IMR-90 (cell line): Measurements from ENCODE around the gene SBNO1. TPM values are rescaled to one million over a fixed set of nuclear protein-coding genes. Genes with fewer than 3 reads are reported as not detected.
A peak's percentile ranks its signal among the peaks of the same experiment; 100 is the strongest.

Experiments used
- ATAC-seq: fragments of 200-7000 bp; cut with Tn5 transposase; 2 replicates; pipeline ENCODE4 v1.9.1; 2020; ENCODE audit warnings: low read depth, mild to moderate bottlenecking, moderate library complexity
- BruUV-seq: library from RNA; stranded (reverse); fragments of 400-500 nt; replicated peaks from 2 replicates; lab custom pipeline; 2021; lab: Mats Ljungman, UMichigan
- CTCF ChIA-PET: fragments of 300-600 bp; formaldehyde crosslinking; extraction: SDS; loops from one replicate; lab custom pipeline; 2021; ENCODE audit warnings: antibody characterized with exemption; lab: Yijun Ruan, JAX
- POLR2A ChIA-PET: fragments of 300-600 bp; sonication (Branson Sonifier 250); formaldehyde crosslinking; loops from one replicate; lab custom pipeline; 2022; ENCODE audit warnings: antibody characterized with exemption; ENCODE audit not compliant: unreplicated experiment; lab: Charles Lee
- DNase-seq: peaks from one replicate; pipeline ENCODE4 v3.0.0; 2013
- H2AFZ ChIP-seq: replicated peaks from 2 replicates; pipeline ENCODE3; 2013; ENCODE audit warnings: low read length, mild to moderate bottlenecking; ENCODE audit not compliant: poor library complexity
- H2AK5ac ChIP-seq: 2 replicates; pipeline ENCODE4 v1.6.1; 2013; ENCODE audit warnings: low read depth, low read length, inconsistent platforms
- H2AK9ac ChIP-seq: replicated peaks from 2 replicates; pipeline ENCODE3; 2013; ENCODE audit warnings: mild to moderate bottlenecking, low read depth, low read length, moderate library complexity; ENCODE audit not compliant: poor library complexity
- H2BK120ac ChIP-seq: 2 replicates; pipeline ENCODE4 v1.6.1; 2013; ENCODE audit warnings: low read depth, low read length, inconsistent platforms
- H2BK15ac ChIP-seq: 3 replicates; pipeline ENCODE4 v1.6.1; 2013; ENCODE audit warnings: low read depth, low read length, inconsistent platforms
- H2BK20ac ChIP-seq: 2 replicates; pipeline ENCODE4 v1.6.1; 2013; ENCODE audit warnings: low read depth, mild to moderate bottlenecking, inconsistent platforms, low read length, moderate library complexity
- H2BK5ac ChIP-seq: 2 replicates; pipeline ENCODE4 v1.6.1; 2013; ENCODE audit warnings: mild to moderate bottlenecking, low read depth, low read length, inconsistent platforms; ENCODE audit not compliant: poor library complexity, severe bottlenecking
- H3K14ac ChIP-seq: replicated peaks from 2 replicates; pipeline ENCODE4 v1.6.1; 2013; ENCODE audit warnings: low read depth, low read length, inconsistent platforms
- H3K18ac ChIP-seq: 2 replicates; pipeline ENCODE4 v1.6.1; 2013; ENCODE audit warnings: low read depth, low read length, control low read depth
- H3K23ac ChIP-seq: 2 replicates; pipeline ENCODE4 v1.6.1; 2013; ENCODE audit warnings: low read depth, low read length, inconsistent platforms
- H3K27ac ChIP-seq: 2 replicates; pipeline ENCODE4 v1.5.1; 2013; ENCODE audit warnings: mild to moderate bottlenecking, control low read depth, low read length; ENCODE audit not compliant: insufficient read depth
- H3K27me3 ChIP-seq: 2 replicates; pipeline ENCODE4 v1.6.1; 2013; ENCODE audit warnings: low read length; ENCODE audit not compliant: control insufficient read depth, insufficient read depth
- H3K36me3 ChIP-seq: 2 replicates; pipeline ENCODE4 v1.6.1; 2013; ENCODE audit warnings: low read length, mixed read lengths; ENCODE audit not compliant: control insufficient read depth, insufficient read depth
- H3K4ac ChIP-seq: 2 replicates; pipeline ENCODE4 v1.6.1; 2013; ENCODE audit warnings: low read depth, low read length, inconsistent platforms
- H3K4me1 ChIP-seq: 2 replicates; pipeline ENCODE4 v1.6.1; 2013; ENCODE audit warnings: low read length, mixed read lengths; ENCODE audit not compliant: control insufficient read depth, insufficient read depth
- H3K4me2 ChIP-seq: 2 replicates; pipeline ENCODE4 v1.6.1; 2013; ENCODE audit warnings: low read depth, mild to moderate bottlenecking, control low read depth, low read length, moderate library complexity
- H3K4me3 ChIP-seq: 2 replicates; pipeline ENCODE4 v1.5.1; 2013; ENCODE audit warnings: low read depth, mild to moderate bottlenecking, control low read depth, low read length, moderate library complexity; ENCODE audit not compliant: insufficient read depth
- H3K56ac ChIP-seq: 2 replicates; pipeline ENCODE4 v1.6.1; 2013; ENCODE audit warnings: low read length, inconsistent platforms; ENCODE audit not compliant: insufficient read depth; ENCODE audit errors: extremely low read depth
- H3K79me1 ChIP-seq, 2 experiments: 2 replicates each; pipeline ENCODE4 v1.6.1; 2013; ENCODE audit warnings: low read length in 2 of 2, inconsistent platforms in 1 of 2, low read depth in 1 of 2
- H3K9ac ChIP-seq: 2 replicates; pipeline ENCODE4 v1.6.1; 2013; ENCODE audit warnings: low read depth, low read length, control low read depth
- H3K9me1 ChIP-seq: 2 replicates; pipeline ENCODE4 v1.6.1; 2013; ENCODE audit warnings: low read length, inconsistent platforms; ENCODE audit not compliant: insufficient read depth
- H3K9me3 ChIP-seq: 2 replicates; pipeline ENCODE4 v1.6.1; 2013; ENCODE audit warnings: low read length; ENCODE audit not compliant: control insufficient read depth, insufficient read depth
- H4K20me1 ChIP-seq: 2 replicates; pipeline ENCODE4 v1.6.1; 2013; ENCODE audit warnings: low read length, inconsistent platforms; ENCODE audit not compliant: insufficient read depth
- H4K5ac ChIP-seq: 2 replicates; pipeline ENCODE4 v1.6.1; 2013; ENCODE audit warnings: mild to moderate bottlenecking, low read depth, low read length, control low read depth
- H4K8ac ChIP-seq, 2 experiments: 2 replicates each; pipeline ENCODE4 v1.6.1; 2013; ENCODE audit warnings: low read depth in 2 of 2, low read length in 2 of 2, control low read depth in 1 of 2, inconsistent platforms in 1 of 2
- H4K91ac ChIP-seq: 2 replicates; pipeline ENCODE4 v1.6.1; 2013; ENCODE audit warnings: low read depth, low read length, inconsistent platforms; ENCODE audit not compliant: insufficient read depth
- CHD1 ChIP-seq: IDR thresholded peaks from 2 replicates; pipeline ENCODE4 v1.6.1; 2012; ENCODE audit warnings: low read depth, low read length, improper control_type of control experiment
- MXI1 ChIP-seq: IDR thresholded peaks from 2 replicates; pipeline ENCODE4 v1.6.1; 2012; ENCODE audit warnings: low read depth, mild to moderate bottlenecking, low read length, moderate library complexity, borderline replicate concordance
- RCOR1 ChIP-seq: IDR thresholded peaks from 2 replicates; pipeline ENCODE4 v1.6.1; 2012; ENCODE audit warnings: mild to moderate bottlenecking, low read length, improper control_type of control experiment; ENCODE audit not compliant: insufficient replicate concordance
- WGBS, 2 experiments: methylation state at CpG; one replicate each; pipeline versions ENCODE4 v1.1.5 to v1.1.7; 2013; ENCODE audit warnings: missing lambda C conversion rate in 2 of 2; ENCODE audit not compliant: insufficient read length in 1 of 2; ENCODE audit errors: extremely low coverage in 2 of 2; 5-methylcytosine and 5-hydroxymethylcytosine counted together
- dilution Hi-C: fragments of 300-500 bp; cut with HindIII; formaldehyde crosslinking; loops from one replicate; pipeline ENCODE4 v1.14.3; 2018; ENCODE audit warnings: low sequenced_read_pairs; ENCODE audit not compliant: unreplicated experiment
- in situ Hi-C: fragments of 300-500 bp; cut with MboI; formaldehyde crosslinking; loops from 3 replicates; pipeline ENCODE4 v1.14.3; 2019; ENCODE audit warnings: low sequenced_read_pairs, inconsistent platforms, mixed read lengths
- intact Hi-C: fragments of 100-400 bp; cut with micrococcal nuclease; formaldehyde crosslinking; loops from 2 replicates; pipeline ENCODE4 v1.10.0; 2022
- polyA plus RNA-seq, 3 experiments: library from polyadenylated mRNA; depleted of rRNA; stranded (reverse); fragments of >200 nt; gene quantifications; 2 replicates each; pipeline ENCODE4 v1.2.3, GENCODE V29; 2012; ENCODE audit warnings: low replicate concordance in 1 of 3
- total RNA-seq: library from RNA; depleted of rRNA; stranded (reverse); fragments of >200 nt; gene quantifications from 2 replicates; pipeline ENCODE4 v1.2.3, GENCODE V29; 2012
- TF ChIP-seq, protein P1 (sequence below): fragments of 150-350 bp; IDR thresholded peaks from 2 replicates; pipeline ENCODE4 v1.6.1; 2017; ENCODE audit warnings: mild to moderate bottlenecking, antibody characterized with exemption, low read length, low read depth

Gene SBNO1
- total and polyA plus RNA-seq, 2 of the 4 experiments (the other 2 are of a cell fraction), result 5.3 to 24.9 TPM

DNA sequence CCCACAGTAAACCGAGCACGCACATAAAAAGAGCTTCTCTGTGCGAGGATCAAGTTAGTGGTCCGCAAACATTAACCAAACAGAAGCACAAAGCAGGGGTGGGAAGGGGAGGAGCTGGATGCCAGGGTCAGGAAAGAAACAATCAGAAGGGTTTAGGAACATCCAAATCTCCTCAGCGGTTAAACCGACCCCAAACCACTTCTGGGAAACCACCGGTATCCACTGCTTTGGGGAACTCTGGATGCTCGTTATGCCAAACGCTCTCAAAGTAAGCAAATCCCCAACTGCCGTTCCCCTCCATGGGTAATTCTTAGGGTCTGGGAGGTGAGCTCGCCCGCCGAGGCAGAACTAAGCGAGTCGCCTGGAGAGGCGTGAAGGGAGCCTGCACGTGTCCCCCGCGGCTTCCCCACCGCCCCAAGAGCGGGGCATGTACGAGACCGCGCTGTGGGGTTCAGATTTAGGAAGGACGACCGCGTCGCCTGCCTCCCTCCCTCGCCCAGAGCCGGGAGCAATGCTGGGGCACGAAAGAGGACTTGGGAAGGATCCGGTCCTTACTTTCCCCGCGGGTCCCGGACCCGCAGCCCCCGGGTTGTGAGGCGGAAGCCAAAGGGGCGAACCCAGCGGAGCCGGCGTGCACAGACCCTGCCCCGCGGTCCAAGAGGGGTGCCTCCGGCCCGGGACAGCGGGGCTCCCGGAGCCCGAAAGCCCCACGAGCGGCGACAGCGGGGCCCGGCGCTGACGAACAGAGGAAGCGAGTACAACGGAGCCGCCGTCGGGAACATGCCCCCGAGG is 711 bp downstream of the SBNO1 start:
- Histone ChIP-seq H2AK5ac (peak overlapping the region; percentile 27; the same call in 1 of the 2 replicates), H3K36me3 (no peaks in the 10 kb centered on the region), H4K91ac (no peak overlapping the region), H3K4ac (0 out of 2 replicates have a peak overlapping the region, but pooled peaks have one; percentile 40), H3K4me3 (peak overlapping the region; percentile 99), H2AFZ (peak overlapping the region; percentile 96), H3K27ac (peak overlapping the region; percentile 97), H2BK120ac (no peak overlapping the region), H2BK20ac (no peak overlapping the region), H2BK15ac (no peak overlapping the region), H3K56ac (peak overlapping the region; percentile 22; the same call in 1 of the 2 replicates), H3K23ac (peak overlapping the region; percentile 61), H3K14ac (peak overlapping the region; percentile 10; the same call in 1 of the 2 replicates), H2AK9ac (peak overlapping the region; percentile 97), H2BK5ac (peak overlapping the region; percentile 93), H3K4me2 (peak overlapping the region; percentile 82), H3K9ac (peak overlapping the region; percentile 97), H4K8ac (no peak overlapping the region), H4K5ac (no peak overlapping the region), H3K9me1 (0 out of 2 replicates have a peak, but pooled peaks cover 3% of the 10 kb centered on the region), H3K4me1 (no peaks in the 10 kb centered on the region), H4K20me1 (peaks cover 42% of the 10 kb centered on the region), H3K79me1 (peaks cover 0 to 20% of the 10 kb centered on the region in 2 experiments; a peak in 2 of 4 replicates), H3K9me3 (no peaks in the 10 kb centered on the region), H3K27me3 (no peaks in the 10 kb centered on the region), H3K18ac (no peak overlapping the region)
- ChIA-PET CTCF (no interaction called here), POLR2A (no interaction called here)
- ATAC-seq (peak; percentile 4; the same call in 1 of the 2 replicates), DNase-seq (no peak)
- intact Hi-C loops (loop anchor here (2.0 kb wide), 1 partner anchor 219 kb away; no protein-coding TSS in a partner anchor), dilution Hi-C loops (no loop called here), in situ Hi-C loops (no loop called here)
- 0% methylated on average over 42 of the region's 62 CpGs; no CpG with 5 or more reads in 1 of the 2 experiments for WGBS, 2 experiments
- BruUV-seq, result no TSS peak
- TF ChIP-seq CHD1, result 0 out of 2 replicates have a peak, but pooled peaks have one; percentile 20
- TF ChIP-seq RCOR1, result no peak
- TF ChIP-seq MXI1, result peak; percentile 85; the same call in 1 of the 2 replicates
- TF ChIP-seq, protein P1, sequence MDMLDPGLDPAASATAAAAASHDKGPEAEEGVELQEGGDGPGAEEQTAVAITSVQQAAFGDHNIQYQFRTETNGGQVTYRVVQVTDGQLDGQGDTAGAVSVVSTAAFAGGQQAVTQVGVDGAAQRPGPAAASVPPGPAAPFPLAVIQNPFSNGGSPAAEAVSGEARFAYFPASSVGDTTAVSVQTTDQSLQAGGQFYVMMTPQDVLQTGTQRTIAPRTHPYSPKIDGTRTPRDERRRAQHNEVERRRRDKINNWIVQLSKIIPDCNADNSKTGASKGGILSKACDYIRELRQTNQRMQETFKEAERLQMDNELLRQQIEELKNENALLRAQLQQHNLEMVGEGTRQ, result 0 out of 2 replicates have a peak, but pooled peaks have one; percentile 7
